NCI-H2029 treated with DMSO at 0.1 percent for 48 hours (cell line): Measurements from ENCODE around the gene P3H2.
"Not testable (repeated sequence)": the region's sequence is repeated elsewhere in the genome, so short reads cannot be mapped to it uniquely, and the experiment has no call there.

Experiments
- DNase-seq: peaks from one replicate; lab custom pipeline; 2025; lab: John Stamatoyannopoulos, UW

P3H2 gene

DNA sequence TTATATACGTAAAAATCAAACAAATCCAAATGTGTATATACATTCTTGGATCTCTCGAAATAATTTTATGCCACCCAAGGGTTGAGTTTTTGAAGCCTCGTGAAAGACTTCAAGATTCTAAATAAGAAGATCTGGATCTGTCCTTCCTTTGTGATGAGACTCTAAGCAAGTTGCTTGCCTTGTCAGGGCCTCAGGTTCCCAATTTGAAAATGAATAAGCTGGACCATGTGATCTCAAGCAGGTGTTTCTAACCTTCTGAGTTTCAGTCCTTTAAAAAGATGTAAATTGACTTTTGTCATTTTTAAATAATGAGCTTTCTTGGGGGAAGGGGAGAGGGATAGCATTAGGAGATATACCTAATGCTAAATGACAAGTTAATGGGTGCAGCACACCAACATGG, 137.1 kb downstream of the P3H2 start:
- DNase-seq = no peak

DNA sequence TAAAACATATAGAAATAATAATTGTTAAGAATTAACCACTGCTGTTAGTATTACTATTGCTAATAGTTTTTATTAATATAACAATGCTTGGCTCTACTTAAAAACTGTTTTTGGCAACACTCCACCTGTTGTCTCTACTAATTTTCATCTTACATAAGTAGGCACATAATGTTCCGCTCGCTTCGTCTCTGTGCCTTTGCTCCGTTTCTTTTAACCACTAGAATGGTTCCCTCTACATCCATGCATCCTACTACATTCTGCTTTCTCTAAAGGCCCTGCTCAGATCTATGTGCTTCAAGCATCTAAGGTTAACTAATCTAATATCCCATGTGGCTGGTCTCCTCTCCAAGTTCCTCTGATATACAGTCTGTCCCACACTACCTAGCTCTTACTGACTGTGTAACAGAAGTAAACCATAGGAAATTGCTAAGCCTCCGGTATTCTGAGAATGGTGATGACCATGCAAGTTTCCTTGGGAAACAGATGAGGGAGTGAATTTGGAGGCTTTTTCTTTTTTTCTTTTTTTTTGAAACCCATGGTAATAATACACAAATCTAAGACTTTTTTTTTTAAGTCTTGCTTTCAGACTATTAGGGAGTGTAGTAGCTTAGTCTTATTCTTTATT, 138.3 kb downstream of the P3H2 start:
- no peak for DNase-seq

DNA sequence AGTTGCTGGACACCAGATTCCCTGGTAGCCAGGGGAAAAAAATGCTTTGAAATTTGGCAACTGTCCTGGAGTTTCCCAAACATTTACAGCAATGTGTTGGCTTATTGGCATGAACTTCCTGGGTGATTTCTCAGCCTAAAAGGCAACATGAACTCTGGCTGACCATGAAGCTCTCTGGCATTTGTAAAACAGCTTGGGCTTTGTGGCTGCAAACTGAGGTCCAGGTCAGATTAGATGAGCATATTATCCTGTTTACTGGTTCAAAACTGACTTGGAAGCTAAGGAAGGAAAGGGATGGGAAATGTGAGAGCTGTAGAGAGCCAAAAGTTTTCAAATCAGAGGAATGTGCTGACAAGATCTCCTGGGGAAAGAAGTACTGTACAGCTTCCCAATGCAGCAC, 139.0 kb downstream of the P3H2 start:
- DNase-seq = no peak

DNA sequence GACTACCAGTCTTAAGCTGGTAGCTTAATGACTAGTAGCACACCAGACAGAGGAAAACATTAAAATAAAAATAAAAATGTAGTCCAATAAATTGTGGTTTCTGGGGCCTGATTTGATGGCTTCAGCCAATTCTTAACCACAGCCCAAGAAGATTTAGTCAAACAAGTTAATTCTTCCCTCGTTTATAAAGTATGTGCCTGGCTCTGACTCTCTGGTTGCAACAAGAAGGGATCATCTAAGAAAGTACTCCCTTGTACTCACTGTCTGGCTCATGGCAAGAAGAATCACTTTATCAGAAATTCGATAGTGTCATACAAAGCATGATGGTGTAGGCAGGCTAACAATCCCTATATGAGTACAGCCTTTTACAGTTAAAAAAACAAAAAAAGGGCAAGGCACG, 141.9 kb downstream of the P3H2 start:
- DNase-seq = no peak

DNA sequence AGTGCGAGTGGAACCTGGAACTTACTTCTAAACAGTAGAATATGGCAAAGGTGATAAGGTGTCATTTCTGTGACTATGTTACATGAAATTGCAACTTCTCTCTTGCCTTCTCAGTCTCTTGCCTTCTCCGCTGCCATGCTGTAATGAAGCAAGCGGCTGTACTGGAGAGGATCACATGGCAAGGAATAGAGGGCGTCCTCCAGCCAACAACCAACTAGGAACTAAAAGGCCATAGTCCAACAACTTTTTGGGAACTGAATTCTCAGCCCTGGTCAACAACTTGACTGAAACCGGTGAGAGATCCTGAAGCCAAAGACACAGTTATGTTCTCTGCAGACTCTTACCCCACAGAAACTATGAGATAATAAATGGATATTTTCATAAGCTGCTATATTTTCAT, 143.5 kb downstream of the P3H2 start:
- DNase-seq = no peak

DNA sequence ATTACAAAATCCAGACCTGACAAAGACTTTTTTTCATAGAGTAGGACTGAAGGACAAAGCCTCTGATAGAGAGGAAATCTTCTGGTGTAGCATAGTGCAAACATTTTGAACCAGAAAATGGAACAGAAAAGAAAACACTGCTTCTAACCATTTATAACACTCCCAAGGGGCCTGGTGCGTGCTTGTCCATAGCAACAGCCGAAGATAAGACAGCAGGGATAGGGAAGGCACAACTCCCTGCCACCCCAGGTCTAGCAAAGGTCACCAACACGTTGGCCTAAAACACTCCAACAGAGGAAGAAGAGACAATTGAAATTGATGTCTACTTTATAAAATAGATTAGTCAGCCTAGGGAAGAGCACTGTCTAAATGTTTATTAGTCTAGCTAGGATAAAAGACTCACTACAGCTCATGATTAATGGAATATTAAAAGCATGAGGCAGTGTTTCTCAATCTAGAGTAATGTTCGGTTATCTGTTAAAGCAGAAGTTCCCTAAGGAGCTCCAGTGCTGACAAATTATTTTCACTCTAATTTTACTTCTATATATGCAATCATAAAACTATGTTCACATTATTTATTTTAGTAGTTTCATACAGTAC, 145.2 kb downstream of the P3H2 start:
- DNase-seq = no peak

DNA sequence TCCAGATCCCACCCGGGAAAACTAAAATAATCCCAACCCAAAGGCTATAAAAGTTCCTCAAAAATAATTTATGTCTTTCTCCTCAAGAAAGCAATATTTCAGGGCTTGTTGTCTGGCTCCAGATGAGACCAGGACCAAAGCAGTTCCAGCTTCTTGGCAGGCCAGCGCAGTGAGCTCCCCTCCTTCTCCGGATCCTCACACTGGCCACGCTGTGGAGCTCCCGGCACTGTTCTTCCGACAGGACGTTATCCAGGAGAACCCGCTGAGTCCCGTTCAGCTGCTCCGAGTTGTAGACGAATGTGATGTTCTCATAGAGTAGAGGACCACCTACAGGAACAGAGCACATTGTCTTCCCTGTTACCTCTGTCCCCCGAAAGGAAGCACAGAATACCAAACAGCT, 146.3 kb downstream of the P3H2 start:
- no peak for DNase-seq

DNA sequence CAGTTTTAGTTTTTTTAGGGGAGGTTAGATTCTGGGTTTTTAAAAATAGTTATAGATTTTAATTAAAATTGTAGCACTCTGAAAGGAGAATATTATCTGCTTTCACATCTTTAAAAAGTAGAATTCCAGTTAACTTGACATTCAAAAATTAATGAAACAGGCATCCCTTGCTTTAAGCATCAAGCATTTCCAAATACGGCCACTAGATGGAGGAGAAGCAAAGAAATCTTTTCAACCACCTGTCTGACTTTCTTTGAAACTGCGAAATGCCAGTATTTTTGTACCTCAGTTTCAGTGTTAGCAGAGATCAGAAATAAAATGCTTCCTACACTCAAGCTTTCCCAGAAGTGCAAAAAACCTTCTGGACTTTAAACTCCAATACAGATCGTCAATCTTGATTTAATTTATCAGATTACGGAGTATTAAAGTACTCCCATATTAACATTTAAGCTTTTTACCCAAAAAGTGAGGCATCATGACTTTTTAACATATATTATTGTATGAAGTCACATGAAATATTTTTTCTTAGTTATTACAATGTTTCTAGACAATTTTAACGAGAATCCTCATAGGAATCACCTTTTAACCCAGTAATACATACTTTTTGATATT, 153.3 kb downstream of the P3H2 start:
- DNase-seq = peak; percentile 20

DNA sequence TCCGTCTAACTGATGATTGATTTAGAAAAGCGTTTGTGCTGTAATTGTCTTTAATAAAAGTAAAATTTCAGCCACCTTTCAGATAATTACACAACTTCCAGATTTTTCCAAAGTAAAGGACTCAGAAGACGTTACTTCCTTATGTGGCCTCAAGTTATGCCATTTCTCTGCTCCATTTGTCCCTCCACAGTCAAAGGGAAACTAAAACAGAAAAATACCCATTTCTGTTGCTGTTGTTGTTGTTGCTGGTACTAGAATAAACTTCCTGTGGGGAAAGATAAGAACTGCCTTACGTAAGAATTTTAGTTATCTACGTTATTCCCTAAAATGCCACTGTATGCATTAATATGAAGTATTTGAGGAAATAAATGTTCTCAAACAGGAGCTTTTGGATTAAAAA, 153.9 kb downstream of the P3H2 start:
- DNase-seq = no peak

DNA sequence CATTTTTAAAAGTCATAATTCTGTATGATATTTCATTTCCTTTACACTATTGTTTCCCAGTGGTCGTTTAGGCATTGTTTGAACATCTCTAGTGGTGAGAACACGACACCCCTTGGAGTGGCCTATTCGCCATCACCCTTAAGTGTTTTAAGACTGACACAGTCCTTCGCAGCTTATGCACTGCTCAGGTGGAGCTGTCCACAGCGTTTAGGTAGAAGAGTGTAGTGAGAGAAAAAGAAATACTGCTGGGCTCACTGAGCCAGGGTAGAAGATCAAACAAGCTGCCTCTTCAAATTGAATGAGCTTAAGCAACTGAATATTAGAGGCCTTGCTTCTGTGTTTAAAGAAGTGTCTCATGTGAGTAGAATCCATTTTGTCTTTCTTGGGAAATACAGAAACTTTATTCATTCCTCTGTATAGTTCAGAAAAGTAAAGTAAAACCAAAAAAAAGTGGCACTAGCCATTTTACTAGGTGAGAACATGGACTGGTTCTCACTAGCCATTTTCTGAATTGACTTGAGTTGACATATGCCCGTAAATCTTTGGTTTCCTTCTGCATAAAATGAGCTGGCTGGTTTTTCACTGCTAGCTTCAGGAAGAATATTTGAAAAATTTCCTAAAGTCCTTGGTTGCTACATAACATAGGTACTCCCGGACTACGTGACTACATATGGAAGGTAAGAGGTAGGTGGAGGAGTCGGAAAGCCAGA, 155.9 kb downstream of the P3H2 start:
- DNase-seq = no peak

DNA sequence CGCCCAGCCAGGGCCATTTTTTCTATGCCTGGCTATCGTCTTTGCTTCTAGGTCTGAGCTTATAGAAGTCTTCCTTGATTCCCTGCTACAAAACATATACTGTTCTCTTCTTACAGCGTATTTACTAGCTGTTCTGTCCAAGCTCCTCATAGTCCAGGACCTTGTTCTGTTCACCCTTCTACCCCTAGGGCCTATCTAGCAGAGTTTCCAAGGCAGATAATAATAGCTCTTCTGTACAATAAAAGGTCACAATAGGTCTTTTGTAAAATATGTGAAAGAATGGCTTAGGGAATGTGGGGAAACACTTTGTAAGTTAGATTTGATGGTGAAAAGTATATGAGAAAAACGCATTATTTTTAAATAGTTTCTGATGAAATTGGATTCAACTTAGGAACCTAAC, 158.2 kb downstream of the P3H2 start:
- no peak for DNase-seq

DNA sequence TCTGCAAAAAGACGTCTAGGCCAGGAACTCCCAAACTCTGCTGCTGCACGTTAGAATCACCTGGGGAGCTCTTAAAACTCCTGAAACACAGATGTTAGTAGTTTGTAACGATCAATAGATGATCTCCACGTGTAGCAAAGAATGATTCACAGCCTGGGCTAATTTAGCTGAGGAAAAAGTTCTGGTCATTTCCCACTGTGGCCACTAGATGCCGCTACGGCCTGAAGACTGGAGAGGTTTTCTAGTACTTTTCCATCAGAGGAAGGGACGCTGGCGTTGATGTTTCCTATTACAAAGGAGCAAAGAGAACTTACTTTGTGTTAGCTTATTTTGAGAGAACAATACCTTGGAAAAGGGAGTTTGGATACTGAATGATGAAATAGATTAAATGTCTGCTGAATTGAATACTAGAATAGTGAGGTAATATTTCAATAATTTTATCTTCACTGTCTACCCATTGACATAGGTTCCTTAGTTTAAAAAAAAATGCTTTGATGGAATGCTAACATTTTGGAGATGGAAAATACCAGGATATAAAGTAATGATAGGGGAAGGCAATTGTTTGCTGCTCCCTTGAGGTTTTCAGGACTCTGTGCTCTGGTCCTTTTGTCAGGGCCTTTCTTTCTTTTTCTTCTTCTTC, 159.1 kb downstream of the P3H2 start:
- peak; percentile 50 for DNase-seq

DNA sequence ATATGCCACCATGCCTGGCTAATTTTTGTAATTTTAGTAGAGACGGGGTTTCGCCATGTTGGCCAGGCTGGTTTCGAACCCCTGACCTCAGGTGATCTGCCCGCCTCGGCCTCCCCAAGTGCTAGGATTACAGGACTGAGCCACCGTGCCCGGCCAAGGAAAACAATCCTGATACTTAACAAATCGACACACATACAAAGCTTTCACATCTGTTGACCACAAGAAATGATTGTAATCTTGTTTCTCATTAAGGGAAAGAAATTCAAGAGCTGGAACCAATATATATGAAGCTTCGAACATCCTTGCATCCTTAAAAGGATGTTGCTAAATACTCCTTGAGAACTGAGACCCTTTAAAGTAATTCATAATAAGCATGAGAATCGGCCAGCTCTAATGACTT, 159.6 kb downstream of the P3H2 start:
- DNase-seq = not testable (repeated sequence)

DNA sequence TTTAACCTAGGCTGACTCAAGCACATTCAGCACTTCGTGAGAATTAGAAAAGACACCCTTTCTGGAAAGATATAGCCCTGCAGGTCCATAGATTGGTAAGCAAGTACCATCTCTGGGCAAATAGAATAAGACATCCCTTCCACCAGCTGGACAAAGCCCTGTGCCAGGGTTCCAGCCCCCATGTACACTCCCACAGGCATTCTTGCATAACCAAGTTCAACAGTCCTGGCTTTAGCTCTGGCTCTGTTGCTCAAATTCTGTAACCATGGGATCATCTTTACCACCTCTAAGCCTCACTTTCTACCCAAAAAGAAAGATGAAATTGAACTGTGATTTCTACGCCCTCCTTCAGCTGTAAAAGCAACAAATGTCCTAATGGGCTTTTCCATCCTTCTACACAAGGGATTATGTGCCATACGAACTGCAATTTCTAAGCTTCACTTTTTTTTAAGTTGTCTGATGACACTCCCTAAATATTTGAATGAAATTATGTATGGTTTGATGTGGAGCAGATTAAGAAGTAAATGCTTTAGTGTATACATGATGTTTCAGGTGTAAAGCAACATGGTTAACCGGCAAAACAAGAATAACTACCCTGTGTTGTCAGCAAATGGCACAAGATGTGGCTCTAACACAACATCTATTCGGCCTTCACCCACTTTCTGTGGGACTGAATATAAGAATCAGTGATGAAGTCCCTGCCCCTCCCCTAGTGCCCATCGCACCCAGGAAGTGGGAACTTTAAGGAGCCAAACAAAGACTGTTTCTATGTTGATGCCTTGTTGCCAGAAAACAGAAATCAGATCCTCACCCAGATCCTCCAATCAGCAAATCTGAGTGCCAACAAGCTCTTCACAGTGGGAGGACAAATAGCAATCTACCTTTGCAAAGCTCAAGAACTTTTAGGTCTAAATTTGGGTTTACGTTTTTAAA, 165.7 kb downstream of the P3H2 start:
- DNase-seq = no peak

DNA sequence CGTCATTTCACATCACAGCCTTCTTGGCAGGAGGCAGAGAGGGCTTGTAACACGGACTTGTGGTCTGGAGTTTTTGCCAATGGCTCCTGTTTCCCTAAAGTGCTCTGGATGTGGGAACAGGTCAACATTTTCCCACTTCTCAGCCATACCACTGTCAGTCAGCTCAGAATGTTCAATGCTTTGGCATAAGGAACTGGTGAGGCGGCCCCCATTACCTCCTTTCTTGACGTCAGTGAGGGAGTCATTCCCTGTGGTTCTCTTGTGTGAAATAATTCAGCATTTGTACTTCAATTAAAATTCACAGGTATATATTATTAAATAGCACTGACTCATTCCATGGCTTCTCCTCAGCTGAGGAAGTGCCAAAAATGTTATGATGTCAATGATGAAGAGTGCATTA, 167.1 kb downstream of the P3H2 start:
- DNase-seq = no peak

DNA sequence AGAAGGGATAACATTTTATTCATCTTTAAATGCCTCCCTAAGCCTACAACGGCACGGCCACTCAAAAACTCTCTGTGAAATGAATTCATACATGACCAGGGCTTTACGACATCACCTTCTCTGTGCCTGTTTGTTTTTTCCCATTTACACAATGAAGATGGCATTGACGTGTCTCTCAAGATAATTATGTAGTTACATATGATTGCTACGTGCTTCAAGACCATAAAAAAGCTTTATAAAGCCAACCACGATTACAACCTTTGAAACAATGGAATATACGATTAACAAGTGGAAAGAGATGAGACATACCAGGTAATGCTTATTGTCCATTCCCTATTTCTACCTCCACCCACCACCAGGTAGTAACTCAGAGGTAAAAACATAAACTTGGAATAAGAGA, 168.4 kb downstream of the P3H2 start:
- DNase-seq = no peak

DNA sequence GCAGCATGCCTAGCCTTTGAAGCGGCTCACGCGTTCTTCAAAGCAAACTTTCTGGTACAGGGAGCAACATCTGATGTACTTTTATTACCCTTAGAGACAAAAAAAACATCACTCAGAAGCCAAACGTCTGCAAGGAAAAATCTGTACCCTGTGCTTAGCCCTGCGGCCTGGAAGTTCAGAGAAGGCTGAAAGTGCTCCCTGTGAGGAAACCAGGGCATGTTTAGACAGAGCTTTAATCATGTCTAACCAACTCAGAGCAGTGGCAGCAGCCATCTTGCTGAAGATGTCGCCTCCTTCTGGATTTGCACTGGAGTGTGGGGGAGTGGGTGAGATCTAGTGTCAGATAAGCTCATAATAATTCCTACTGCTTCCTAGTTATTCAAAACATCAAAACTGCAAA, 170.4 kb downstream of the P3H2 start:
- no peak for DNase-seq

DNA sequence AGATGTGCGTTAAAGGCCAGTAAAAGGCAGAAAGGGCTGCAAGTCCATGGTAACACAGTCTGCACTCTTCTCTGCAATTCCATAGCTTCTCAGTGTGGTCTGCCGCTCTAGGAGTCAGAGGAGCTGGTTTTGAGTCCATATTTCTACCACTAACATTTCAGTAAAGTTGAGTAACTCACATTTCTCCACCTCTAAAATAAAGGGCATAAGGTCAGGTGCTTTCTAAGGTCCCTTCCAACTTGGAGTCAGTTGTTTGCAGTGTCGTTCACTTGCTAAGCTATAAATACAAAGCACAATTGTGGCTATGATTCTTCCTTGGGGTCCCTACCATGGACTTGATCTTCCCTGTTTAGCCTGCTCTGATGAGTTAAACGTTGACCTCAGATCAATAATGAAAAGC, 171.1 kb downstream of the P3H2 start:
- DNase-seq = no peak

DNA sequence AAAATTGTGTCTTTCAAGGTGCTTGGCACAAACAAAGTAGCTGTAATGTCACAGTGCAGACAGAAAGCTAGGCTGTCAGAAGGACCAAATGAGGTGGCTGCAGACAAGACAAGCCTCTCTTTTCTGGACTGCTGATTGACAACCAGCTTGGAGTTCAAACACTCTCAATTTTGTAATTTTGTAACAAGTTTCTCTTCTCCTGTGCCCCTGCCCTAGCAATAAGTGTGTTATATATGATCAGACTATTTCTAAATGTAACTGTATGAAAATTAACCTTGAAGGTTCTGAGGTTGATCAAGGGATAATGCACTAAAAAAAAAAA, 172.0 kb downstream of the P3H2 start:
- DNase-seq = no peak

DNA sequence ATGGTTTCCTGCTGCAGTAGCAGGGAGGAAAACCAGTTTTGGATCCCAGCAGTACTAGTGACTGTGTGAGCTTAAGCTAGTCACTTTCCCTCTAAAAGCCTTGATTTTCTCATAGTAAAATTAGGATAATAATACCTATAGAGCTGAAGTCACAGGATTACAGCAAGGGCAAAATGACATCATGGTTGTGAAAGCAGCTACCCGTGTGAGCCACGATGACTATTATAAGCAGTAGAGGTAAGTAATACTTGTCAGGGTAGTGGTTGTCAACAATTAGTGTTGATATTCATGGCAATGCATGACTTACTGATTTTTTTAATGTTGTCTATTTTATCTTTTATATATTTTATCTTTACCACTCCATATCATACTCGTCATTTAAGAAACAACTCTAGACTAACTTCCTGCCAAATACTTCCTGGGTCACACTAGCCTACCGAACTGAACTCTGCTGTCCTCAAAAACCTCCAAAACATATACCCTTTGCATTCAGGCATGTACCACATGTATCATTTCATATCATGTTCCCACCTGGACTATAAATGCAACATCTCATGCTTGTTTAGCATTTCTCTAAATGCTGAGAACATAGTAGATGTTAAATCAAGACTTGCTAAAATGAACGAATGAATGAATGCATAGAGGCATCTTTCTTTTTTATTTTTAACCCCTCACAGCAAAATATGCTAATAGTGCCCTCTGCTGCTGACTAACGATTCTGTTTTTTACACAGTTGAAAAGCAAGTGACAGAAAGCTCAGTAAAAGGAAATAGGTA, 172.6 kb downstream of the P3H2 start:
- no peak for DNase-seq

DNA sequence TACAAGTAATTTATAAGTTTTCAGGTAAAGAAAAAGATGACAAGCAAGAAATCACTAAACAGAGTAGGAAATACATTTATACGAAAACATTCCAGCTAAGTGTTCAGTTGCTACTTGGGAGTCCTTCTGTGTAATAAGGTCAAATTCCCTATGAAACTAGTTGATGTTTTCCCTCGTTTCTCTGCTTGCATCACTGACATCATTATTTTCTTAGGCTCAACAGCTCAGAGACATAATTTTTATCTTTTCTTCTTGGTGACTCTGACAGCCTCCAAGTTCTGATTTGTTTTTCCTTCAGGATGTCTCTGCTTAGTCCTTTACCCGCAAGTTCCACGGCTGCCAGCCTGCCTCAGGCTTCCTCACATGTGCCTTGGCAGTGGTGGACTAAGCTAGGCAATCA, 173.6 kb downstream of the P3H2 start:
- DNase-seq = no peak
